Left kidney (tissue), 2 donors: ENCODE measurements around the gene GALNTL6. TPM values are rescaled to one million over a fixed set of nuclear protein-coding genes. Genes with fewer than 3 reads are reported as not detected.

Experiments used
- DNase-seq: peaks from one replicate; pipeline ENCODE4 v3.0.0-alpha.2; 2013
- polyA plus RNA-seq: library from polyadenylated mRNA; unstranded; fragments of 120-200 nt; gene quantifications from one replicate; pipeline ENCODE4 v1.2.1, GENCODE V29; 2013; ENCODE audit not compliant: insufficient read length

GALNTL6 gene
- polyA plus RNA-seq, 1 donor: 0.78 TPM

DNA sequence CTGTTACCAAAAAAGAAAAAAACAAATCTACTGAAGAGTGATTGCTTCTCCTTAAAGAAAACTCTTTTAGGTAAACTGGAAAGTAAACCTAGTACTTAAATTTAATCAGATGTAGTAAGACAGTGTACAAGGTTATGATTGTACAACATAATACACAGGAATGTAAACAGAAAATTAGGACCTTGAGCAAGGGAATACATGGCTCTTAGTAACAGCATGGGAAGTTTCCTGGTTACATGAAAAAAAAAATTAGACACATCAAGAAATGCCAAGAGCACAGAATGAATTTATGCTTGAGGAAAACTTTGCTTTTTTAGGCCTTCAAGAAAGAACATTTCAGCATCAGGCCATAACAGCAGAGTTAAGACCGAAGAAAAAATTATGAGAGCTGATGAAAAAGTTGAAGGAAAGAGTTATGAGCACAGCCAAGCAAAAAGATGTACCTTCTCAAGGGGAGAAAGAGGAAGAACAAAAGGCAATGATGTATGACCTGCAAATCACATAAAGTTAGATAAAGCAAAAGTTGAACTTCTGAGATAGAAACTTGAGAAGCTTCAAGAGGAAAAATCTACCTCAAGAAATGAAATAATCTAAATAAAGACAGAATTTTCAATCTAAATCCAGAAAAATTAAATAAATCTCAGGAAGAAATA, 311.6 kb downstream of the GALNTL6 start:
- no peak for DNase-seq

GRCh38 chr4:172125443-172125842, 312.2 kb downstream of the GALNTL6 start:
- no peak for DNase-seq

DNA sequence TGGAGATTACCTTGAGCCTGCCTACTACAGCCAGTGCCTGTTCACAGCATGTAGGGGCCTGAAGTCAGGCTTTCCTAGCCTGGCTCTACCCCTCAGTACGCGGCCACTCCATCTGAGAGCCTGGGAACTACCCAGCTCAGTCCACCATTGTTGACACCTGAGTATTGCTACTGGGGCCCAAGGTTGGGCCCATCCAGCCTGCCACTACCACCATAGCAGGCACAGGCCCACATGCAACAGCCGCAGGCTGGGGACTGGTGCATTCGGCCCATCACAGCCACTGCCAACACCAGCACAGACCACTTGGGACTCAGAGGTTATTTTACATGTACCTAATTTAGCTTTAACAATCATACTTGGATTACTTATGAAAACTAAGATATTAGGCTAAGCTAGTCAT, 314.0 kb downstream of the GALNTL6 start:
- DNase-seq: no peak

DNA sequence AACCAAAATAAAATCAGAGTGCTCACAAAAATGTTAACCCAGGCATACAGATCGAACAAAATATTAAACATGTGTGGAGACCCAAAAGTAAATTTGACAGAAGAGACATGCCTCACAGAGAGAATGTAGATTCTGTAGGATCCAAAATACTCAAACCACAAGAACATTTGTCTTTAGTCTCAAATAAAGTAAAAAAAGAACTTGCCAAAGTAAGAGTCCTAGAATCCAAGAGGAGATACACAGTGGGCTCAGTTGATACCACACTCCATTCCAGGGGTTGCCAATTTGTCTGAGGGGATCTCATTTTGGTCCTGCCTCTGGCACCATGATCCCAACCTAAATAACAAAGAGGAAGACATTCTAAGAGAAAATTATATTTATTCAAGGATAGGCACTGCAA, 316.4 kb downstream of the GALNTL6 start:
- DNase-seq: no peak

DNA sequence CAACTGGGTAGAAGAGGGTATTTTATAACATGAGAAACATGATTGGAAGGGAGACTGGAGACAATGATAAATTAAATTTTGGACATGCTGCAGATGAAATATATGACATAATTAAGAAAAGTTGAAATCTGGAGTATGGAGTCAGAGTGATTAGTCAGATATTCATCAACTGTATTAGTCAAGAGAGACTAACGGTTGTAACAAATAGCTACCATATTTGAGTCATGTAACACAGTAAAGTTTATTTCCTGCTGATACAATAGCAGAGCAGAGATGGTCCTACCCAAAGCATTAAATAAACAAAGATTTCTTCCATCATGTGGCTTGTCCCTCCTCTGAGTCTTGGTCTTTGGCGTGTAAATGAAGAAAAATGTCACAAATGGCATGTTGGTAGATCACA, 321.3 kb downstream of the GALNTL6 start:
- no peak for DNase-seq

- DNase-seq: no peak
These were observed 327.8 kb downstream of the GALNTL6 start for GRCh38 chr4:172141025-172141424.

- no peak for DNase-seq
These were observed 329.1 kb downstream of the GALNTL6 start for GRCh38 chr4:172142281-172142741.

DNA sequence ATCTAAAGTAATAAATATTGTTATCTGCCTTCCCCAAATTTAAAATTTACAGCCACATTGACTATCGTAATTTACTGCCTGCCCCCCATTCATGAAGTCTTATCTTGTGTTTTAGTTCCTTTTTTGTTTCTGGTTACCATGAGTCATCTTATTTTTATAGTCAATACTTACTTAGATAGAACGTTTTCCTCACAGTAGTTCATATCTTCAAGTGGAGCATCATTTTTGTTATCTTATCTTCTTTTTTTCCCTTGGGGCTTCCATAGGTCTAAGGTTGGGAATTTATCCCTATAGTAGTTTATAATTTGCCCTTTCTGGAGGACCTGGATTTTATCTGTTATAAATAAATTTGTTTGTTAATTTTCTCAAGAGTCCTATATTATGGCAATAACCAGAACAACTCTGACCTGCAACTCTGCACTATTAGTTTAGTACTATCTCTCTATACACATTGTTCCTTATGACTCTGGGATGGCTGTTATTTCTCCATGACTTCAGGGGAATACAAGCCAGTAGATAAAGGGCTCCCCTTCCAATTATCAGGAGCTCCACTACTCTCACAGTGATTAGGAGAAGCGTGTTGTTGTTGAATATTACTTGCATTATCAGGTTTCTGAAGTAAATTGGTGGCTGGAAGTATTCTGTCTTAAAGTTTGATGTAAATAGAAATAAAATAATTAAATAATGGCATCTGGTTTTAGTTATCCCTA, 330.6 kb downstream of the GALNTL6 start:
- no peak for DNase-seq

DNA sequence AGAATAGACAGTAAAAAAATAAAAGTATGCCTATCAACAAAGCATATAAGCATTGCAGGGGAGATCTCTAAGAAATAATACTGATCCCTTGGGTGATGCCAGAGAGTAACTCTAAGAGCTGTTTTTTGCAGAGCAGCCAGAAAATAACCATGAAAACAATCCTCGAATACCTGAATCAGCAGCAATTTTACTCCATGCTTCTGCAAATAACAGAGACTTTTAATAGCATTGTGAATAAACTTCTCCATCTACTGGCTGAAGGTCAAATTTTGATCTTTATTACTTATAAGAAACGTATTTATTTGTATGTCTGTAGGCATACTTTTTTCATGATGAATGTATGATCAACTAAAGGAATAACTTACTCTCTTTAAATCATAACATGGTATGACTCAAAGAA, 334.5 kb downstream of the GALNTL6 start:
- DNase-seq: no peak

GRCh38 chr4:172149329-172149728, 336.1 kb downstream of the GALNTL6 start:
- no peak for DNase-seq

- no peak for DNase-seq
These were observed 339.1 kb downstream of the GALNTL6 start for GRCh38 chr4:172152284-172152683.

- no peak for DNase-seq
These were observed 340.5 kb downstream of the GALNTL6 start for GRCh38 chr4:172153719-172154118.

DNA sequence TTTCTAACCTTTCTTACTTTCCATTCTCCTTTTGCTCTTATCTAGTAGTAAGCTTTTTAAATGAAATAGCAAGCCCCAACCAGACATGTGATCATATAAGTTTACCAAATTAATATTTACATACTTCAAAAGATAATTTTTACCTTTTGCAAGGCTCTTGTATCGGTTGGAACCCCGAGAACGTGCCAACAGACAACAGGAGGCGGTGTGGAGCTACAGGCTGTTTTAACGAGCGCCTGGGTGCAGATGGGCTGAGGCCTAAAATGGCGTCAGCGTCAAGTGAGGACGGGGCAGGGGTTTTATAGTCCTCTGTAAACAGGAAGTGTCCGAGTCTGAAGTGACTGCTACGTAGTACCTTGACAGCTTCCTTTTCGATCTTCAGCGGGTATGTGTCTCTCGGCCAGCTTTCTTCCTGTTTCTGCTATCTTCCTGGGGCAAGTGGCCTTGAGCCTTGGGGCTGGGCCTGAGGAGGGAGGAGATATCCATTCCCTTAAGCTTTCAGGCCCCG, 342.7 kb downstream of the GALNTL6 start:
- no peak for DNase-seq

DNA sequence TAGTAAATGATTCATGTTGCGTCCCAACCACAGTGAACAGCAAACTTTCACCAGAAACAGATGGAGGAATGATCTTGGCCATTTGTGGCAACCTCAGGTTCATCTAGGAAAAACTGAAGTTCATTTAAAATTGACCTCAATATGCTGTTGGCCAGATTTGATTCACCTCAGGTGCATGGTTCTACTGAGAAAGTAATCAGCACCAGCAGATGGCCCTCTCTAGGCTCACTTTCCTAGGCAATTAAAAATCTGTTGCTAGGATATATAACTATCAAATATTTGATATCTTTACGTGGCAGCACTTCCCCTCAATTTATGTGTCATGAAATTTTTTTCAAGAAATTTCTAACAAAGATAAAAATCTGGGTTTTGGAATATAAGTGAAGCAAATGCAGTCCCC, 344.7 kb downstream of the GALNTL6 start:
- DNase-seq: no peak

DNA sequence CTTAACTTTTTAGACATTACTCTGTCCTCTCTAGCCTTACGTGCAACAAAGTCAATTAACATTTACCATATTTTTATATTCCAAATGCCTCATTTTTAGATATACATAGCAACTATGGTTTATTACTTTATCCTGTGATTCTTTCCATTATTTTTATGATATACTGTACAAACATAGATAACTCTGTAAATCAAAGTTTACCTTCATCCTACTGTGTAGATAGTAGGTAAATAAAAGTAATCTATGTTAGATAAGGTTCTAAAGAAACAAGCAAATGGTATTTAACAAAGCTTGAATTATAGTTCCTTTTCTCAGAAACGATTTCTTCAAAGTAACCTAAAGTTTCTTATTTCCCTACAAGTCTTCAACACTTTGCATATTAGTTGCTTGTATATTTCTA, 350.0 kb downstream of the GALNTL6 start:
- DNase-seq: no peak

DNA sequence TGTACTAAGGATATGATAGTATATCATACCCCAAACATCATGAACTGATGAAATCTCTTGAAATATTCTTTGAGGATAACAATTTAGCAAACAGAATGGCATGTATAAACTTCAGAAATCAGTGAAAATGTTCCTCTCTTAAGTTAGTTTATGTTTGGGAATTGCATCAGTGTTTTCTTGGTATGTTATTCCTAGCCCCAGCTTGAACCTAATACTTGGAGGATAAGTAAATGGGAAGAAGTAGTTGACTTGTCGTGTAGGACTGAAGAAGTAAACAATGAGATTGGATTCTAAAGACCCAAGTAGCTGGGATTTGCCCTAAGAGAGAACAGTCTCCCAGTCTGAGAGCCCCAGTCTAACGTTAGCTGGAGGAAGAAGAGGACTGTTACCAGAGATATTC, 355.7 kb downstream of the GALNTL6 start:
- DNase-seq: no peak

DNA sequence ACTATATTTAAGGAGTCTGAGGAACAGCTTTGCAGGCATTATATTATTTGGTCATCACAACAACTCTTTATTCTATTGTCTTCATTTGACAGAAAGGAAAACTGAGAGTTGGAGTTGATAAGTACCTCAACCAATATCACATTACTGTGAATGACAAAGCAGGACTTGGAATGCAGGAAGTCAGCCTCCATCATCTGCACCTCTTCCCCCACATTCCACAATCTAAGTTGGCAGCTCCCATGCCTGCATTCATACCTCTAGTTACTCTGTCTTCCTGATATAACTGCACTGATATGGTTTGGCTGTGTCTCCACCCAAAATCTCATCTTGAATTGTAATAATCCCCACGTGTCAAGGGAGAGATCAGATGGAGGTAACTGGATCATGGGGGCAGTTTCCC, 356.7 kb downstream of the GALNTL6 start:
- DNase-seq: no peak

- no peak for DNase-seq
These were observed 360.0 kb downstream of the GALNTL6 start for GRCh38 chr4:172173206-172173605.

GRCh38 chr4:172177382-172177781, 364.2 kb downstream of the GALNTL6 start:
- no peak for DNase-seq

DNA sequence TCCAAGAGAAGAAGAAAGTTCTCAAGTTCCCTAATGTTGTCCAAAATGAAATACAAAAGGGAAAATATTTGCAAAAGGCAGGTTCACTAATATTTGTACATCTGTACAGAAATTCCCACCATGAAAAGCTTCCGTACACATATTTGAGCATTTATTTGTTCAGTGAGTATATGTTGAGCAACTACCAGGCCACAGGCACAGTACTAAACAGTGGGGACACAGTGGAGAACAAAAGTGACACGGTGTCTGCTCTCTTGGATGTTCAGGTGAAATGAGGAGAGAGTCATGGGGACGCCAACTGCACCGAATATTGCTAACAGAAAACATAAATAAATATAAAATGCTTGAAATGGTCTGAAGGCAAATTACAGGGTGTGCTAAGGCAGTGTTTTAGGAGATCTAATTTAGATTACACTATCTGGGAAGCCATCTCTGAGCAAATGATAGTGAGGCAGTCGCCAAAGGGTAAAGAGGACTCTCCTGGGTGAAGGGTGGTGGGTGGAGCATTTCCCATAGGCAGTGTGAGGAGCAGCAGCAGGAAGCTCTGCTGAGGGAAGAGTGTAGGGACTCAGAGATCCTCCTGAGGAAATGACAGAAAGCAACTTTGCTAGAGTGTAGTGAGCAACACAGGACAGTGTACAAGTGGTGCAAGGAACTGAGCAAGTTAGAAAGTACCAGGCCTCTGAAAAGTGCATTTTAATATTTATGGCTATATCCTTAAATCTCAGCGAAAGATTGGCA, 375.2 kb downstream of the GALNTL6 start:
- DNase-seq: no peak

DNA sequence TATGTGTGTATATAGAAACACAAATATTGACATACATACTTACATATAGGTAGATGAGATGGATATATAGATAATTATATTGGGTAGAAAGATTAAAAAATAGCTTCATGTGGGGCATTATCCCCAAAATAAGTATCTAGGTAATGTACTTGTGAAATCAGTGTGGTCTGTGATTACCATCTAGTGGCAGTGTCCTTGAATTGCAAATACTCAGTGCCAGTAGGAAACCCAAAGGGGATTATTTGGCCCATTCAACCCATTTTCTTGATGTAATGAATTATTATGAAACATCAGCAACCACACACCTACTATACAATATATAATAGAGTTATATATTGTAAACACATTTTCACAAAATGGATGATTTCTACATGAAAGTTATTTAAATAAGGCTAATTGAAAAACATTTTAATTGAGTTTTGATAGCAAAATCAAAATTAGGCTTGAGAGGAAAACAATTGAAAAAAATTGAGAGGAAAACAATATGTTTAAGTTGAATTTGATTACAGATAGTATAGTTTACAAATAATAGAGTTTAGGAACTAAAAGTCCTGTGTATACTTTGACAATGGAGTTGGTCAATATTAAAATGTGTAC, 389.4 kb downstream of the GALNTL6 start:
- peak; percentile 3 for DNase-seq

DNA sequence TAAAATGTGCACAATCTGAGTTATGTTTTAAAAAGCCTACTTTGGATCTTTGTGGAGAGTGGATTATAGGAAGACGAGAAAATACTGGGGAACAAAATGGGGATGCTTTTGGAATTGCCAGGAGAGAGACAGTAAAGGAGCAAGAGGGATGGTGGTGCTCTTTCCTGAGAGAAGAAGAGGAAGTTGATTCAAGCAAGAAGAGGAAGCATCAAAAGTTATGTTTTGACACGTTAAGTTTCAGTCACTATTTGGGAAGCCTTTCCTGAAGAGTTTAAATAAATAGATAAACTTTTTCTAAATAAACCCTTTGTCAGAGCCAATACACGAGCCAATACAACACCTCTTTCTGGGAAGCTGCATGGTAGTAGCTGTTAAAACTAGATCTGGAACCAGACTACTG, 394.1 kb downstream of the GALNTL6 start:
- no peak for DNase-seq

DNA sequence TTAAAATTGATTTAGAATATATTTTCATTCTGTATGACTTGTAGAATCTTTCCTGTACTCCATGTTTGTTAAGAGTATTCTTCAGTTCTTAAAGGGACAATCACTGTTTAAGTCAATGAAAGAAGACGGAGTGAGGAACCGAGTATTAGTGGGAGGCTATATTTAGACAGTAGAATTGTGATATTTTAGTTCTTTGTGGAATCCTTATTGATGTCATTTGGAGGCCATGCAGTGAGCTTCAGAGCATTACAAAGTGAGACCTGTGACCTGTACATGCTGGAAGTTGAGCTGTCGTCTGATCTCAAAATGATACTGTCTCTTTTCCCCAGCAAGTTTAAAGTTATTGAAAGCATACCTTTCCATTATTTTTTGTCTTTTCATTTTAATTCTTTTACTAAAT, 394.7 kb downstream of the GALNTL6 start:
- no peak for DNase-seq
